HUES6 (cell line): Measurements from ENCODE around the gene USE1.

ENCODE experiments used
- H3K27ac ChIP-seq: 2 replicates; pipeline ENCODE4 v1.7.0; 2013; ENCODE audit warnings: low read depth, mild to moderate bottlenecking, low read length, inconsistent platforms
- H3K27me3 ChIP-seq: 2 replicates; pipeline ENCODE4 v1.6.1; 2013; ENCODE audit warnings: low read length; ENCODE audit not compliant: control insufficient read depth, insufficient read depth
- H3K36me3 ChIP-seq: 2 replicates; pipeline ENCODE4 v1.6.1; 2013; ENCODE audit warnings: low read length; ENCODE audit not compliant: control insufficient read depth, insufficient read depth
- H3K4me1 ChIP-seq: 2 replicates; pipeline ENCODE4 v1.6.1; 2013; ENCODE audit warnings: low read length; ENCODE audit not compliant: control insufficient read depth, insufficient read depth
- H3K4me3 ChIP-seq: 2 replicates; pipeline ENCODE4 v1.5.1; 2013; ENCODE audit warnings: low read depth, low read length
- H3K9ac ChIP-seq: one replicate; pipeline ENCODE4 v1.6.1; 2013; ENCODE audit warnings: mild to moderate bottlenecking, low read length
- H3K9me3 ChIP-seq: 2 replicates; pipeline ENCODE4 v1.6.1; 2013; ENCODE audit warnings: low read depth, low read length; ENCODE audit not compliant: control insufficient read depth, insufficient read depth

Gene USE1

GRCh38 chr19:17225053-17225452, 9.9 kb downstream of the USE1 start:
- Histone ChIP-seq H3K27ac (no peak overlapping the region), H3K4me3 (peak overlapping the region; percentile 99; the same call in 1 of the 2 replicates), H3K27me3 (no peaks in the 10 kb centered on the region), H3K9me3 (no peaks in the 10 kb centered on the region), H3K4me1 (peaks cover 7% of the 10 kb centered on the region; the same call in 1 of the 2 replicates), H3K36me3 (peaks cover 9% of the 10 kb centered on the region), H3K9ac (no peak overlapping the region)

GRCh38 chr19:17226002-17226933, 11.1 kb downstream of the USE1 start, which contains the start of gene OCEL1:
TSS of gene OCEL1 (plus strand) at chr19:17226226. CDS start at chr19:17226248, 22 bp downstream.
- Histone ChIP-seq H3K4me3 (peak within 1 kb of the TSS; percentile 99), H3K9me3 (no peaks in the 10 kb centered on the region), H3K9ac (peak within 1 kb of the TSS; percentile 87), H3K36me3 (peaks cover 14% of the 10 kb centered on the region), H3K27ac (peak within 1 kb of the TSS; percentile 63; the same call in 1 of the 2 replicates), H3K27me3 (no peaks in the 10 kb centered on the region), H3K4me1 (peaks cover 4% of the 10 kb centered on the region; the same call in 1 of the 2 replicates)

- no peak overlapping the region for H3K9ac ChIP-seq
- no peak overlapping the region for H3K4me3 ChIP-seq
Observed at GRCh38 chr19:17227798-17228367, 12.7 kb downstream of the USE1 start.

GRCh38 chr19:17229890-17230289, 14.7 kb downstream of the USE1 start:
- Histone ChIP-seq H3K27ac (no peak overlapping the region), H3K9ac (no peak overlapping the region), H3K4me3 (no peak overlapping the region), H3K9me3 (no peaks in the 10 kb centered on the region), H3K27me3 (no peaks in the 10 kb centered on the region), H3K4me1 (peaks cover 10% of the 10 kb centered on the region), H3K36me3 (peaks cover 44% of the 10 kb centered on the region)

More at GRCh38 chr19:17227798-17228367, 12.7 kb downstream of the USE1 start:
- peaks cover 29% of the 10 kb centered on the region for H3K36me3 ChIP-seq
- no peaks in the 10 kb centered on the region for H3K27me3 ChIP-seq
- peaks cover 4% of the 10 kb centered on the region; the same call in 1 of the 2 replicates for H3K4me1 ChIP-seq
- no peaks in the 10 kb centered on the region for H3K9me3 ChIP-seq
- no peak overlapping the region for H3K27ac ChIP-seq

- peaks cover 51% of the 10 kb centered on the region for H3K36me3 ChIP-seq
- H3K27ac ChIP-seq: no peak overlapping the region
Observed at GRCh38 chr19:17232258-17232657, 17.1 kb downstream of the USE1 start.

GRCh38 chr19:17234911-17235299, 19.7 kb downstream of the USE1 start:
- Histone ChIP-seq H3K9me3 (no peaks in the 10 kb centered on the region), H3K27me3 (no peaks in the 10 kb centered on the region), H3K36me3 (peaks cover 57% of the 10 kb centered on the region), H3K4me3 (peak overlapping the region; percentile 94), H3K4me1 (peaks cover 17% of the 10 kb centered on the region), H3K9ac (peak overlapping the region; percentile 72), H3K27ac (peak overlapping the region; percentile 91; the same call in 1 of the 2 replicates)

More at GRCh38 chr19:17232258-17232657, 17.1 kb downstream of the USE1 start:
- Histone ChIP-seq H3K4me1 (peaks cover 20% of the 10 kb centered on the region), H3K27me3 (no peaks in the 10 kb centered on the region), H3K9ac (no peak overlapping the region), H3K4me3 (no peak overlapping the region), H3K9me3 (no peaks in the 10 kb centered on the region)

GRCh38 chr19:17235300-17235970, 20.3 kb downstream of the USE1 start:
- H3K27ac ChIP-seq: peak overlapping the region; percentile 91; the same call in 1 of the 2 replicates

GRCh38 chr19:17235971-17236777, 21.0 kb downstream of the USE1 start:
- H3K4me1 ChIP-seq: peaks cover 17% of the 10 kb centered on the region
- H3K27me3 ChIP-seq: no peaks in the 10 kb centered on the region
- H3K27ac ChIP-seq: peak overlapping the region; percentile 91
- peak overlapping the region; percentile 94 for H3K4me3 ChIP-seq
- peaks cover 62% of the 10 kb centered on the region for H3K36me3 ChIP-seq
- no peaks in the 10 kb centered on the region for H3K9me3 ChIP-seq
- peak overlapping the region; percentile 72 for H3K9ac ChIP-seq

More at GRCh38 chr19:17235300-17235970, 20.3 kb downstream of the USE1 start:
- H3K4me1 ChIP-seq: peaks cover 17% of the 10 kb centered on the region
- H3K4me3 ChIP-seq: peak overlapping the region; percentile 94
- peak overlapping the region; percentile 72 for H3K9ac ChIP-seq
- no peaks in the 10 kb centered on the region for H3K9me3 ChIP-seq
- peaks cover 58% of the 10 kb centered on the region for H3K36me3 ChIP-seq
- H3K27me3 ChIP-seq: no peaks in the 10 kb centered on the region

GRCh38 chr19:17236811-17237543, 21.8 kb downstream of the USE1 start:
- peaks cover 22% of the 10 kb centered on the region for H3K4me1 ChIP-seq
- peak overlapping the region; percentile 34; the same call in 1 of the 2 replicates for H3K4me3 ChIP-seq
- H3K27ac ChIP-seq: peak overlapping the region; percentile 18
- H3K27me3 ChIP-seq: no peaks in the 10 kb centered on the region
- H3K9me3 ChIP-seq: no peaks in the 10 kb centered on the region
- H3K9ac ChIP-seq: no peak overlapping the region
- peaks cover 55% of the 10 kb centered on the region for H3K36me3 ChIP-seq
